ENCODE data around the gene PIGW.

DNA sequence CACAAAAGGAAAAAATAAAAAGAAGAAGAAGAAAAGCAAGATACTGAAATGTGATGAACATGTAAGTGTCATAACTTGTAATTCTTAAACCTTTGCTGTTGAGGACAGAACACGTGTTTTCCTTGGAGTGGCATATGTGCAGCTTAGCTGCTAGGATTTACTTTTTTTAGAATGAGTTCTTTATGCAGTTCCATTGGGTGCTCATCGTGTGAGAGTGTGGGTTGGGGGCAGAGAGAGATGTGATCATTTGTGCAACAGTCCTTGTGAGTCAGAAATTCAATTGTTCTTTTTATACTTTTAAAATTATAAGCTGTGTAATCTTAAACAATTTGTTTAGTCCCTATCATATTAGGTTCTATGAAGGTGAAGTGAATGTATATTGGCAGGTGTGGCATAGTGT lies 51.4 kb downstream of the PIGW start:
- no peak for TF ChIP-seq POLR2AphosphoS5 (IDR thresholded peaks at IDR 0.05)
- no peak for TF ChIP-seq EP300 (conservative IDR thresholded peaks at IDR 0.05; ENCODE audit: poor library complexity, severe bottlenecking)
- TF ChIP-seq, protein P1, sequence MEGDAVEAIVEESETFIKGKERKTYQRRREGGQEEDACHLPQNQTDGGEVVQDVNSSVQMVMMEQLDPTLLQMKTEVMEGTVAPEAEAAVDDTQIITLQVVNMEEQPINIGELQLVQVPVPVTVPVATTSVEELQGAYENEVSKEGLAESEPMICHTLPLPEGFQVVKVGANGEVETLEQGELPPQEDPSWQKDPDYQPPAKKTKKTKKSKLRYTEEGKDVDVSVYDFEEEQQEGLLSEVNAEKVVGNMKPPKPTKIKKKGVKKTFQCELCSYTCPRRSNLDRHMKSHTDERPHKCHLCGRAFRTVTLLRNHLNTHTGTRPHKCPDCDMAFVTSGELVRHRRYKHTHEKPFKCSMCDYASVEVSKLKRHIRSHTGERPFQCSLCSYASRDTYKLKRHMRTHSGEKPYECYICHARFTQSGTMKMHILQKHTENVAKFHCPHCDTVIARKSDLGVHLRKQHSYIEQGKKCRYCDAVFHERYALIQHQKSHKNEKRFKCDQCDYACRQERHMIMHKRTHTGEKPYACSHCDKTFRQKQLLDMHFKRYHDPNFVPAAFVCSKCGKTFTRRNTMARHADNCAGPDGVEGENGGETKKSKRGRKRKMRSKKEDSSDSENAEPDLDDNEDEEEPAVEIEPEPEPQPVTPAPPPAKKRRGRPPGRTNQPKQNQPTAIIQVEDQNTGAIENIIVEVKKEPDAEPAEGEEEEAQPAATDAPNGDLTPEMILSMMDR (IDR thresholded peaks at IDR 0.05; ENCODE audit: poor library complexity, severe bottlenecking), result no peak
- TF ChIP-seq, protein P2, sequence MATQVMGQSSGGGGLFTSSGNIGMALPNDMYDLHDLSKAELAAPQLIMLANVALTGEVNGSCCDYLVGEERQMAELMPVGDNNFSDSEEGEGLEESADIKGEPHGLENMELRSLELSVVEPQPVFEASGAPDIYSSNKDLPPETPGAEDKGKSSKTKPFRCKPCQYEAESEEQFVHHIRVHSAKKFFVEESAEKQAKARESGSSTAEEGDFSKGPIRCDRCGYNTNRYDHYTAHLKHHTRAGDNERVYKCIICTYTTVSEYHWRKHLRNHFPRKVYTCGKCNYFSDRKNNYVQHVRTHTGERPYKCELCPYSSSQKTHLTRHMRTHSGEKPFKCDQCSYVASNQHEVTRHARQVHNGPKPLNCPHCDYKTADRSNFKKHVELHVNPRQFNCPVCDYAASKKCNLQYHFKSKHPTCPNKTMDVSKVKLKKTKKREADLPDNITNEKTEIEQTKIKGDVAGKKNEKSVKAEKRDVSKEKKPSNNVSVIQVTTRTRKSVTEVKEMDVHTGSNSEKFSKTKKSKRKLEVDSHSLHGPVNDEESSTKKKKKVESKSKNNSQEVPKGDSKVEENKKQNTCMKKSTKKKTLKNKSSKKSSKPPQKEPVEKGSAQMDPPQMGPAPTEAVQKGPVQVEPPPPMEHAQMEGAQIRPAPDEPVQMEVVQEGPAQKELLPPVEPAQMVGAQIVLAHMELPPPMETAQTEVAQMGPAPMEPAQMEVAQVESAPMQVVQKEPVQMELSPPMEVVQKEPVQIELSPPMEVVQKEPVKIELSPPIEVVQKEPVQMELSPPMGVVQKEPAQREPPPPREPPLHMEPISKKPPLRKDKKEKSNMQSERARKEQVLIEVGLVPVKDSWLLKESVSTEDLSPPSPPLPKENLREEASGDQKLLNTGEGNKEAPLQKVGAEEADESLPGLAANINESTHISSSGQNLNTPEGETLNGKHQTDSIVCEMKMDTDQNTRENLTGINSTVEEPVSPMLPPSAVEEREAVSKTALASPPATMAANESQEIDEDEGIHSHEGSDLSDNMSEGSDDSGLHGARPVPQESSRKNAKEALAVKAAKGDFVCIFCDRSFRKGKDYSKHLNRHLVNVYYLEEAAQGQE (IDR thresholded peaks at IDR 0.05; ENCODE audit: borderline replicate concordance), result no peak
- TF ChIP-seq RAD21 (conservative IDR thresholded peaks at IDR 0.05), result no peak
- TF ChIP-seq EZH2 (IDR thresholded peaks at IDR 0.05; ENCODE audit: borderline replicate concordance, insufficient read depth, low read length, poor library complexity, severe bottlenecking), result no peak
